IMR-90 (cell line): ENCODE measurements around the gene ADRA2A. TPM values are rescaled to one million over a fixed set of nuclear protein-coding genes. Genes with fewer than 3 reads are reported as not detected.

Source experiments
- ATAC-seq: fragments of 200-7000 bp; cut with Tn5 transposase; 2 replicates; pipeline ENCODE4 v1.9.1; 2020; ENCODE audit warnings: low read depth, mild to moderate bottlenecking, moderate library complexity
- BruUV-seq: library from RNA; stranded (reverse); fragments of 400-500 nt; replicated peaks from 2 replicates; lab custom pipeline; 2021; lab: Mats Ljungman, UMichigan
- CTCF ChIA-PET: fragments of 300-600 bp; formaldehyde crosslinking; extraction: SDS; loops from one replicate; lab custom pipeline; 2021; ENCODE audit warnings: antibody characterized with exemption; lab: Yijun Ruan, JAX
- POLR2A ChIA-PET: fragments of 300-600 bp; sonication (Branson Sonifier 250); formaldehyde crosslinking; loops from one replicate; lab custom pipeline; 2022; ENCODE audit warnings: antibody characterized with exemption; ENCODE audit not compliant: unreplicated experiment; lab: Charles Lee
- DNase-seq: peaks from one replicate; pipeline ENCODE4 v3.0.0; 2013
- H2AFZ ChIP-seq: replicated peaks from 2 replicates; pipeline ENCODE3; 2013; ENCODE audit warnings: low read length, mild to moderate bottlenecking; ENCODE audit not compliant: poor library complexity
- H2AK5ac ChIP-seq: 2 replicates; pipeline ENCODE4 v1.6.1; 2013; ENCODE audit warnings: low read depth, low read length, inconsistent platforms
- H2AK9ac ChIP-seq: replicated peaks from 2 replicates; pipeline ENCODE3; 2013; ENCODE audit warnings: mild to moderate bottlenecking, low read depth, low read length, moderate library complexity; ENCODE audit not compliant: poor library complexity
- H2BK120ac ChIP-seq: 2 replicates; pipeline ENCODE4 v1.6.1; 2013; ENCODE audit warnings: low read depth, low read length, inconsistent platforms
- H2BK15ac ChIP-seq: 3 replicates; pipeline ENCODE4 v1.6.1; 2013; ENCODE audit warnings: low read depth, low read length, inconsistent platforms
- H2BK20ac ChIP-seq: 2 replicates; pipeline ENCODE4 v1.6.1; 2013; ENCODE audit warnings: low read depth, mild to moderate bottlenecking, inconsistent platforms, low read length, moderate library complexity
- H2BK5ac ChIP-seq: 2 replicates; pipeline ENCODE4 v1.6.1; 2013; ENCODE audit warnings: mild to moderate bottlenecking, low read depth, low read length, inconsistent platforms; ENCODE audit not compliant: poor library complexity, severe bottlenecking
- H3K14ac ChIP-seq: replicated peaks from 2 replicates; pipeline ENCODE4 v1.6.1; 2013; ENCODE audit warnings: low read depth, low read length, inconsistent platforms
- H3K18ac ChIP-seq: 2 replicates; pipeline ENCODE4 v1.6.1; 2013; ENCODE audit warnings: low read depth, low read length, control low read depth
- H3K23ac ChIP-seq: 2 replicates; pipeline ENCODE4 v1.6.1; 2013; ENCODE audit warnings: low read depth, low read length, inconsistent platforms
- H3K27ac ChIP-seq: 2 replicates; pipeline ENCODE4 v1.5.1; 2013; ENCODE audit warnings: mild to moderate bottlenecking, control low read depth, low read length; ENCODE audit not compliant: insufficient read depth
- H3K27me3 ChIP-seq: 2 replicates; pipeline ENCODE4 v1.6.1; 2013; ENCODE audit warnings: low read length; ENCODE audit not compliant: control insufficient read depth, insufficient read depth
- H3K36me3 ChIP-seq: 2 replicates; pipeline ENCODE4 v1.6.1; 2013; ENCODE audit warnings: low read length, mixed read lengths; ENCODE audit not compliant: control insufficient read depth, insufficient read depth
- H3K4ac ChIP-seq: 2 replicates; pipeline ENCODE4 v1.6.1; 2013; ENCODE audit warnings: low read depth, low read length, inconsistent platforms
- H3K4me1 ChIP-seq: 2 replicates; pipeline ENCODE4 v1.6.1; 2013; ENCODE audit warnings: low read length, mixed read lengths; ENCODE audit not compliant: control insufficient read depth, insufficient read depth
- H3K4me2 ChIP-seq: 2 replicates; pipeline ENCODE4 v1.6.1; 2013; ENCODE audit warnings: low read depth, mild to moderate bottlenecking, control low read depth, low read length, moderate library complexity
- H3K4me3 ChIP-seq: 2 replicates; pipeline ENCODE4 v1.5.1; 2013; ENCODE audit warnings: low read depth, mild to moderate bottlenecking, control low read depth, low read length, moderate library complexity; ENCODE audit not compliant: insufficient read depth
- H3K56ac ChIP-seq: 2 replicates; pipeline ENCODE4 v1.6.1; 2013; ENCODE audit warnings: low read length, inconsistent platforms; ENCODE audit not compliant: insufficient read depth; ENCODE audit errors: extremely low read depth
- H3K79me1 ChIP-seq, 2 experiments: 2 replicates each; pipeline ENCODE4 v1.6.1; 2013; ENCODE audit warnings: low read length in 2 of 2, inconsistent platforms in 1 of 2, low read depth in 1 of 2
- H3K9ac ChIP-seq: 2 replicates; pipeline ENCODE4 v1.6.1; 2013; ENCODE audit warnings: low read depth, low read length, control low read depth
- H3K9me1 ChIP-seq: 2 replicates; pipeline ENCODE4 v1.6.1; 2013; ENCODE audit warnings: low read length, inconsistent platforms; ENCODE audit not compliant: insufficient read depth
- H3K9me3 ChIP-seq: 2 replicates; pipeline ENCODE4 v1.6.1; 2013; ENCODE audit warnings: low read length; ENCODE audit not compliant: control insufficient read depth, insufficient read depth
- H4K20me1 ChIP-seq: 2 replicates; pipeline ENCODE4 v1.6.1; 2013; ENCODE audit warnings: low read length, inconsistent platforms; ENCODE audit not compliant: insufficient read depth
- H4K5ac ChIP-seq: 2 replicates; pipeline ENCODE4 v1.6.1; 2013; ENCODE audit warnings: mild to moderate bottlenecking, low read depth, low read length, control low read depth
- H4K8ac ChIP-seq, 2 experiments: 2 replicates each; pipeline ENCODE4 v1.6.1; 2013; ENCODE audit warnings: low read depth in 2 of 2, low read length in 2 of 2, control low read depth in 1 of 2, inconsistent platforms in 1 of 2
- H4K91ac ChIP-seq: 2 replicates; pipeline ENCODE4 v1.6.1; 2013; ENCODE audit warnings: low read depth, low read length, inconsistent platforms; ENCODE audit not compliant: insufficient read depth
- CHD1 ChIP-seq: IDR thresholded peaks from 2 replicates; pipeline ENCODE4 v1.6.1; 2012; ENCODE audit warnings: low read depth, low read length, improper control_type of control experiment
- SMC3 ChIP-seq: fragments of 150-350 bp; IDR thresholded peaks from 2 replicates; pipeline ENCODE4 v1.6.1; 2016; ENCODE audit warnings: low read depth, mild to moderate bottlenecking, antibody characterized with exemption, low read length, moderate library complexity
- WGBS, 2 experiments: methylation state at CpG; one replicate each; pipeline versions ENCODE4 v1.1.5 to v1.1.7; 2013; ENCODE audit warnings: missing lambda C conversion rate in 2 of 2; ENCODE audit not compliant: insufficient read length in 1 of 2; ENCODE audit errors: extremely low coverage in 2 of 2; 5-methylcytosine and 5-hydroxymethylcytosine counted together
- dilution Hi-C: fragments of 300-500 bp; cut with HindIII; formaldehyde crosslinking; loops from one replicate; pipeline ENCODE4 v1.14.3; 2018; ENCODE audit warnings: low sequenced_read_pairs; ENCODE audit not compliant: unreplicated experiment
- in situ Hi-C: fragments of 300-500 bp; cut with MboI; formaldehyde crosslinking; loops from 3 replicates; pipeline ENCODE4 v1.14.3; 2019; ENCODE audit warnings: low sequenced_read_pairs, inconsistent platforms, mixed read lengths
- intact Hi-C: fragments of 100-400 bp; cut with micrococcal nuclease; formaldehyde crosslinking; loops from 2 replicates; pipeline ENCODE4 v1.10.0; 2022
- polyA plus RNA-seq, 3 experiments: library from polyadenylated mRNA; depleted of rRNA; stranded (reverse); fragments of >200 nt; gene quantifications; 2 replicates each; pipeline ENCODE4 v1.2.3, GENCODE V29; 2012; ENCODE audit warnings: low replicate concordance in 1 of 3
- total RNA-seq: library from RNA; depleted of rRNA; stranded (reverse); fragments of >200 nt; gene quantifications from 2 replicates; pipeline ENCODE4 v1.2.3, GENCODE V29; 2012
- TF ChIP-seq, protein P1 (sequence below): fragments of 150-350 bp; IDR thresholded peaks from 2 replicates; pipeline ENCODE4 v1.6.1; 2016; ENCODE audit warnings: low read depth, mild to moderate bottlenecking, low read length, moderate library complexity, borderline replicate concordance

The ADRA2A gene
- total and polyA plus RNA-seq, 2 of the 4 experiments (the other 2 are of a cell fraction) = not detected

- ChIA-PET CTCF (interaction anchor here (0.9 kb wide), 1 partner anchor 1065 kb away, joined by 3 read pairs; no protein-coding TSS in a partner anchor), POLR2A (no interaction called here)
- Histone ChIP-seq H4K91ac (no peak overlapping the region), H3K4me3 (no peak overlapping the region), H3K9me1 (no peaks in the 10 kb centered on the region), H2BK120ac (no peak overlapping the region), H2BK20ac (no peak overlapping the region), H3K36me3 (no peaks in the 10 kb centered on the region), H3K27ac (no peak overlapping the region), H3K4me1 (no peaks in the 10 kb centered on the region; the same call in 1 of the 2 replicates), H3K9me3 (peaks cover 2% of the 10 kb centered on the region; the same call in 1 of the 2 replicates), H3K4me2 (no peak overlapping the region), H2BK15ac (no peak overlapping the region), H3K4ac (no peak overlapping the region), H3K27me3 (peaks cover 41% of the 10 kb centered on the region), H2BK5ac (no peak overlapping the region), H4K5ac (no peak overlapping the region), H2AK5ac (no peak overlapping the region), H3K79me1 (no peaks in the 10 kb centered on the region), H3K18ac (no peak overlapping the region), H4K8ac (no peak overlapping the region), H2AFZ (no peak overlapping the region), H4K20me1 (no peaks in the 10 kb centered on the region), H3K23ac (no peak overlapping the region), H2AK9ac (no peak overlapping the region), H3K9ac (no peak overlapping the region), H3K56ac (no peak overlapping the region), H3K14ac (no peak overlapping the region)
- no CpG with 5 or more reads among the region's 3 CpGs for WGBS, 2 experiments
- no TSS peak for BruUV-seq
- DNase-seq (no peak), ATAC-seq (no peak)
- intact Hi-C loops (loop anchor here (10.0 kb wide), 1 partner anchor 523 kb away; no protein-coding TSS in a partner anchor), in situ Hi-C loops (no loop called here), dilution Hi-C loops (no loop called here)
- TF ChIP-seq, protein P1, sequence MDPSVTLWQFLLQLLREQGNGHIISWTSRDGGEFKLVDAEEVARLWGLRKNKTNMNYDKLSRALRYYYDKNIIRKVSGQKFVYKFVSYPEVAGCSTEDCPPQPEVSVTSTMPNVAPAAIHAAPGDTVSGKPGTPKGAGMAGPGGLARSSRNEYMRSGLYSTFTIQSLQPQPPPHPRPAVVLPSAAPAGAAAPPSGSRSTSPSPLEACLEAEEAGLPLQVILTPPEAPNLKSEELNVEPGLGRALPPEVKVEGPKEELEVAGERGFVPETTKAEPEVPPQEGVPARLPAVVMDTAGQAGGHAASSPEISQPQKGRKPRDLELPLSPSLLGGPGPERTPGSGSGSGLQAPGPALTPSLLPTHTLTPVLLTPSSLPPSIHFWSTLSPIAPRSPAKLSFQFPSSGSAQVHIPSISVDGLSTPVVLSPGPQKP = no peak
- no peak for TF ChIP-seq CHD1
- no peak for TF ChIP-seq SMC3
Observed at GRCh38 chr10:111072232-111072631, 4.6 kb upstream of the ADRA2A start.
